ENCODE data around the gene WNT6. TPM values are rescaled to one million over a fixed set of nuclear protein-coding genes. Genes with fewer than 3 reads are reported as not detected.
A peak's percentile ranks its signal among the peaks of the same experiment; 100 is the strongest.

WNT6 gene
- total RNA-seq, 1 donor from 2014 or later, result 118 TPM

DNA sequence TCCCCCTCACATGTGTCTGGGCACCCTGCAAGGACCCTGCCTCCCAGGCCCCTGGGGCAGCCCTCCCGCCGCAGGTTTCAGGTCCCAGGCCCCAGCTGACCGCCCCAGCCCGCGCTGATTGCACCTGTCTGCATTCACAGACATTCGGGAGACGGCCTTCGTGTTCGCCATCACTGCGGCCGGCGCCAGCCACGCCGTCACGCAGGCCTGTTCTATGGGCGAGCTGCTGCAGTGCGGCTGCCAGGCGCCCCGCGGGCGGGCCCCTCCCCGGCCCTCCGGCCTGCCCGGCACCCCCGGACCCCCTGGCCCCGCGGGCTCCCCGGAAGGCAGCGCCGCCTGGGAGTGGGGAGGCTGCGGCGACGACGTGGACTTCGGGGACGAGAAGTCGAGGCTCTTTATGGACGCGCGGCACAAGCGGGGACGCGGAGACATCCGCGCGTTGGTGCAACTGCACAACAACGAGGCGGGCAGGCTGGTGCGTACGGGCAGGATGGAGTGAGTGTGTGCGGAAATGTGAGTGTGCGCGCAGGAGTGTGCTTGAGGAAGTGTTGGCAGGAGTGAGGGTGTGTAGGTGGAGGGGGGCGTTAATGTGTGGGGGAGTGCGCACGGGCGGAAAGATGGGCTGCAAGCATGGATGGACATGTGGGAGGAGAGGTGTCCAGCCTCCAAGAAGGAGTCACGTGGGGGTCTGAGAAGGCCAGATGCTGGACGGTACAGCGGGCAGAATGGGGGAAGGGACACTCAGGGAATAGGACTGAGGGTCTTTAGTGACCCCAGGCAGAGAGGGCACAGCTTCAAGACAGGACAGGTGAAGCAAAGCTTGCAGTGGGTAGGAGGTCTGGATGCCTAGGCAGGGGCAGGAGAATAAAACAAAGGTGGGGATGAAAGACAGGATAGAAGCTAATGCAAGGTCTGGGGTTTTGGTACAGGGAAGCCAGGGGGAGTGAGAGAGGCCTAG is 12.0 kb downstream of the WNT6 start:
- peak overlapping the region; percentile 77 for H3K27ac Mint-ChIP-seq
- peaks cover 44% of the 10 kb centered on the region for H3K4me1 Mint-ChIP-seq
- peaks cover 5% of the 10 kb centered on the region for H3K36me3 Mint-ChIP-seq
- H3K4me3 Mint-ChIP-seq, result no peak overlapping the region
- H3K9me3 Mint-ChIP-seq, result no peaks in the 10 kb centered on the region
- peaks cover 50% of the 10 kb centered on the region for H3K27me3 Mint-ChIP-seq (ENCODE audit: low read depth)
- TF ChIP-seq, protein P1, sequence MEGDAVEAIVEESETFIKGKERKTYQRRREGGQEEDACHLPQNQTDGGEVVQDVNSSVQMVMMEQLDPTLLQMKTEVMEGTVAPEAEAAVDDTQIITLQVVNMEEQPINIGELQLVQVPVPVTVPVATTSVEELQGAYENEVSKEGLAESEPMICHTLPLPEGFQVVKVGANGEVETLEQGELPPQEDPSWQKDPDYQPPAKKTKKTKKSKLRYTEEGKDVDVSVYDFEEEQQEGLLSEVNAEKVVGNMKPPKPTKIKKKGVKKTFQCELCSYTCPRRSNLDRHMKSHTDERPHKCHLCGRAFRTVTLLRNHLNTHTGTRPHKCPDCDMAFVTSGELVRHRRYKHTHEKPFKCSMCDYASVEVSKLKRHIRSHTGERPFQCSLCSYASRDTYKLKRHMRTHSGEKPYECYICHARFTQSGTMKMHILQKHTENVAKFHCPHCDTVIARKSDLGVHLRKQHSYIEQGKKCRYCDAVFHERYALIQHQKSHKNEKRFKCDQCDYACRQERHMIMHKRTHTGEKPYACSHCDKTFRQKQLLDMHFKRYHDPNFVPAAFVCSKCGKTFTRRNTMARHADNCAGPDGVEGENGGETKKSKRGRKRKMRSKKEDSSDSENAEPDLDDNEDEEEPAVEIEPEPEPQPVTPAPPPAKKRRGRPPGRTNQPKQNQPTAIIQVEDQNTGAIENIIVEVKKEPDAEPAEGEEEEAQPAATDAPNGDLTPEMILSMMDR (IDR thresholded peaks at IDR 0.05; ENCODE audit: unreplicated experiment), result no peak
- no peak for DNase-seq (ENCODE audit: low spot score in 2 of 2, unreplicated experiment in 2 of 2)

DNA sequence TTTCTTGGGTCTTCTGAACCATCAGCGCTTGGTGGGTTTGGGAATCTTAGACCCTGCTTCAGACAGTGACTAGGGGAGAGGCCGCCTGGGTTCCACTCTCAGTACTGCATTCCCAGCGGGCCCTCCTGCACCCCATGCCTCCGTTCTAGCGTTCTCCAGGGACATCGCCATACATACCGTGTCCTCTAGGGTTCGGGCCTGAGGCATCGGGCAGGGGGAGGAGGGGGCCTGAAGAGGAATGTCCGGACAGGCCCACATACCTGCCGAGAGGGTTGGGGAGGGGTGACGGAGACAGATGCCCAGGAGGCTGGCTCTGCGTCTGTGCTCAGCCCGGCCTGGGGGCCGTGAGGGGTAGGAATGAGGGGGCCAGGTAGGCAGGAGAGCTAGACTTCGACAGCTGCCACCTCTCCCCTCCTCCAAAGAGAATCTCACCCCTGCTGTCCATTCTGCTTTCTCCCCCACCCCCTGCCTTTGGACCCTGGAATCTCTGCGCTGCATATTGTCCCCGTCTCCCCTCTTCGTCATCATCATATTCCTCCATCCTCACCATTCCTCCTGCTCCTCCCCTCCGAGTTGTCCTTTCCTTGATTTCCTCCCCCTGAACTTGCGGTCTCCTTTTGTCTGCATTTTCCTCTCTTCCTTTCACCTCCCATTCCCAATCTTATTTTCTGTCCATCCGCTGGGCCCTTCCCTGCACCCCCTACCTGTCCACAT is 13.2 kb downstream of the WNT6 start:
- peaks cover 42% of the 10 kb centered on the region for H3K4me1 Mint-ChIP-seq
- H3K9me3 Mint-ChIP-seq, result no peaks in the 10 kb centered on the region
- DNase-seq (ENCODE audit: low spot score in 2 of 2, unreplicated experiment in 2 of 2), result no peak
- H3K36me3 Mint-ChIP-seq, result peaks cover 5% of the 10 kb centered on the region
- no peak overlapping the region for H3K4me3 Mint-ChIP-seq
- TF ChIP-seq, protein P1 (IDR thresholded peaks at IDR 0.05; ENCODE audit: unreplicated experiment), result no peak
- peak overlapping the region; percentile 77 for H3K27ac Mint-ChIP-seq
- H3K27me3 Mint-ChIP-seq (ENCODE audit: low read depth), result peaks cover 50% of the 10 kb centered on the region

DNA sequence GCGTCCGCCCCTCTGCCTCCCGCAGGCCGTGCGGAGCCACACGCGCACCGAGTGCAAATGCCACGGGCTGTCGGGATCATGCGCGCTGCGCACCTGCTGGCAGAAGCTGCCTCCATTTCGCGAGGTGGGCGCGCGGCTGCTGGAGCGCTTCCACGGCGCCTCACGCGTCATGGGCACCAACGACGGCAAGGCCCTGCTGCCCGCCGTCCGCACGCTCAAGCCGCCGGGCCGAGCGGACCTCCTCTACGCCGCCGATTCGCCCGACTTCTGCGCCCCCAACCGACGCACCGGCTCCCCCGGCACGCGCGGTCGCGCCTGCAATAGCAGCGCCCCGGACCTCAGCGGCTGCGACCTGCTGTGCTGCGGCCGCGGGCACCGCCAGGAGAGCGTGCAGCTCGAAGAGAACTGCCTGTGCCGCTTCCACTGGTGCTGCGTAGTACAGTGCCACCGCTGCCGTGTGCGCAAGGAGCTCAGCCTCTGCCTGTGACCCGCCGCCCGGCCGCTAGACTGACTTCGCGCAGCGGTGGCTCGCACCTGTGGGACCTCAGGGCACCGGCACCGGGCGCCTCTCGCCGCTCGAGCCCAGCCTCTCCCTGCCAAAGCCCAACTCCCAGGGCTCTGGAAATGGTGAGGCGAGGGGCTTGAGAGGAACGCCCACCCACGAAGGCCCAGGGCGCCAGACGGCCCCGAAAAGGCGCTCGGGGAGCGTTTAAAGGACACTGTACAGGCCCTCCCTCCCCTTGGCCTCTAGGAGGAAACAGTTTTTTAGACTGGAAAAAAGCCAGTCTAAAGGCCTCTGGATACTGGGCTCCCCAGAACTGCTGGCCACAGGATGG is 14.0 kb downstream of the WNT6 start:
- H3K36me3 Mint-ChIP-seq, result peaks cover 5% of the 10 kb centered on the region
- TF ChIP-seq, protein P1 (IDR thresholded peaks at IDR 0.05; ENCODE audit: unreplicated experiment), result no peak
- peak overlapping the region; percentile 77 for H3K27ac Mint-ChIP-seq
- H3K9me3 Mint-ChIP-seq, result no peaks in the 10 kb centered on the region
- H3K27me3 Mint-ChIP-seq (ENCODE audit: low read depth), result peaks cover 48% of the 10 kb centered on the region
- no peak overlapping the region for H3K4me3 Mint-ChIP-seq
- peaks cover 40% of the 10 kb centered on the region for H3K4me1 Mint-ChIP-seq
- no peak for DNase-seq (ENCODE audit: low spot score in 2 of 2, unreplicated experiment in 2 of 2)

DNA sequence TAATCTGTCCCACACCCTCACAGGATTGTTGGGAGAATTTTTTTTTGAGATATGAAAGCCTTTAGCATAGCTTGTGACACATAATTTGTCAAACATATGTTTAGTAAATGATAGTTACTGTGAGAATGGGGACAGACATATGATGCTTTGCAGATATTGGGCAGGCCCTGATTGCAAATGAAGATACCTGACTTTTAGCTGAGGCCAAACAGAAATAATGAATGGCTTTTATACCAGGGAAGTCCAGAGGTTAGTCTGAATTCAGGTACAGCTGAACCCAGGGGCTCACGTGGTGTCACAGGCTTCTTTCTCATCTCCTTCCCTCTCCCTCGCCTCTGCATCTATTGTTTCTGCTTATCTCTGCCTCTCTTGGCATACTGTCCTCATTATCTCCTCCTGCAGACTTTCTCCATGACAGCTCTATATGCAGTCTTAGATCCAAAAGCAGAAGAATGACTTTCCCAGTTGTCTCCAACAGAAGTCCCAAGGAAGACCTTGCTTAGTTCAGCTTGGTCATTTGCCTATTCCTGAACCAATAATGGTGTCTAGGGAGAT is 16.2 kb downstream of the WNT6 start:
- Mint-ChIP-seq H3K27me3 (ENCODE audit: low read depth) (peaks cover 51% of the 10 kb centered on the region), H3K27ac (peak overlapping the region; percentile 24)
- DNase-seq (ENCODE audit: low spot score in 2 of 2, unreplicated experiment in 2 of 2), result no peak

More for the DNA sequence above, 16.2 kb downstream of the WNT6 start:
- Mint-ChIP-seq H3K4me3 (no peak overlapping the region), H3K9me3 (no peaks in the 10 kb centered on the region), H3K4me1 (peaks cover 50% of the 10 kb centered on the region), H3K36me3 (peaks cover 5% of the 10 kb centered on the region)
- TF ChIP-seq, protein P1 (IDR thresholded peaks at IDR 0.05; ENCODE audit: unreplicated experiment), result no peak

Measured in mesothelial cell of epicardium (in vitro differentiated cells).